ENCODE results near the gene NPR2. TPM values are rescaled to one million over a fixed set of nuclear protein-coding genes. Genes with fewer than 3 reads are reported as not detected.

Gene NPR2
- total RNA-seq, 1 donor = 16.6 TPM

DNA sequence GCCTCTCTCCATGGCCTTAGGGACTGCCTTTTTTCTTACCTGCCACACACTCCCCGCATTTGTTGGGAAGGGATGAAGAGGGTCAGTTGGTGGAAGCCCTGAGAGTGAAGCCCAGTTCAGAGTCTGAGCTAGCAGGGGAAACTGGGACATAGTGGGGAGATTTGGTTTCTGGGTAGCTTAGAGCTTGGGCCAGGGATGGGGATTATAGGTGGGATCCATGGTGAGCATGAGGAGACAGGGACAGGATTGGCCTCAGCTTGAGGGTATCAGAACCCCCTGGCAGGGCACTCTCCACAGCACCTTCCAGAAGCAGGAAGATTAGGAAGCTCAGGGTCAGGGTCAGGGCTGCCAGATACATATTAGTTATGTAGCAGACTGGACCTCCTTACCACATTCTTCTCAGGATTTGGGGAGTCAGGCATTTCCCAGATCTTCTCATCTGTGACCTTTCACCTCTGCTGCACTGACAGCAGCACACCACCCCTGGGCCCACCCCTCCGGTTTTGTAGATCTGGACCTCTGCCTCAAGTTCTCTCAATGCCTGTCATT, 61.0 kb downstream of the NPR2 start:
- DNase-seq (ENCODE audit: insufficient read length, low spot score, missing footprints) = no peak
- peaks cover 12% of the 10 kb centered on the region for H3K4me1 ChIP-seq (ENCODE audit: insufficient read depth, low read length)
- peaks cover 2% of the 10 kb centered on the region for H3K36me3 ChIP-seq (ENCODE audit: insufficient read depth, low read length)
- no peak overlapping the region for H3K4me2 ChIP-seq (ENCODE audit: insufficient read depth, low read length)
- TF ChIP-seq, protein P1, sequence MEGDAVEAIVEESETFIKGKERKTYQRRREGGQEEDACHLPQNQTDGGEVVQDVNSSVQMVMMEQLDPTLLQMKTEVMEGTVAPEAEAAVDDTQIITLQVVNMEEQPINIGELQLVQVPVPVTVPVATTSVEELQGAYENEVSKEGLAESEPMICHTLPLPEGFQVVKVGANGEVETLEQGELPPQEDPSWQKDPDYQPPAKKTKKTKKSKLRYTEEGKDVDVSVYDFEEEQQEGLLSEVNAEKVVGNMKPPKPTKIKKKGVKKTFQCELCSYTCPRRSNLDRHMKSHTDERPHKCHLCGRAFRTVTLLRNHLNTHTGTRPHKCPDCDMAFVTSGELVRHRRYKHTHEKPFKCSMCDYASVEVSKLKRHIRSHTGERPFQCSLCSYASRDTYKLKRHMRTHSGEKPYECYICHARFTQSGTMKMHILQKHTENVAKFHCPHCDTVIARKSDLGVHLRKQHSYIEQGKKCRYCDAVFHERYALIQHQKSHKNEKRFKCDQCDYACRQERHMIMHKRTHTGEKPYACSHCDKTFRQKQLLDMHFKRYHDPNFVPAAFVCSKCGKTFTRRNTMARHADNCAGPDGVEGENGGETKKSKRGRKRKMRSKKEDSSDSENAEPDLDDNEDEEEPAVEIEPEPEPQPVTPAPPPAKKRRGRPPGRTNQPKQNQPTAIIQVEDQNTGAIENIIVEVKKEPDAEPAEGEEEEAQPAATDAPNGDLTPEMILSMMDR (IDR thresholded peaks at IDR 0.05; ENCODE audit: extremely low read depth, low read depth, low read length) = no peak
- H3K9me3 ChIP-seq (ENCODE audit: low read depth, low read length) = no peaks in the 10 kb centered on the region
- H3K79me2 ChIP-seq (ENCODE audit: insufficient read depth, low read length) = no peaks in the 10 kb centered on the region
- no peak overlapping the region for H2AFZ ChIP-seq (ENCODE audit: low read length)
- no peak overlapping the region for H3K27ac ChIP-seq (ENCODE audit: low read depth, low read length)
- no peak overlapping the region for H3K4me3 ChIP-seq (ENCODE audit: insufficient read depth, low read length)
- no peaks in the 10 kb centered on the region for H3K27me3 ChIP-seq (ENCODE audit: insufficient read depth, low read length)
- no peaks in the 10 kb centered on the region for H4K20me1 ChIP-seq (ENCODE audit: insufficient read depth, low read length)

- H2AFZ ChIP-seq (ENCODE audit: low read length) = no peak overlapping the region
- TF ChIP-seq, protein P1 (IDR thresholded peaks at IDR 0.05; ENCODE audit: extremely low read depth, low read depth, low read length) = no peak
- H3K27ac ChIP-seq (ENCODE audit: low read depth, low read length) = no peak overlapping the region
- H3K79me2 ChIP-seq (ENCODE audit: insufficient read depth, low read length) = no peaks in the 10 kb centered on the region
- no peak for DNase-seq (ENCODE audit: insufficient read length, low spot score, missing footprints)
- H3K27me3 ChIP-seq (ENCODE audit: insufficient read depth, low read length) = no peaks in the 10 kb centered on the region
- H3K9me3 ChIP-seq (ENCODE audit: low read depth, low read length) = no peaks in the 10 kb centered on the region
- peaks cover 3% of the 10 kb centered on the region for H3K4me1 ChIP-seq (ENCODE audit: insufficient read depth, low read length)
- no peak overlapping the region for H3K4me2 ChIP-seq (ENCODE audit: insufficient read depth, low read length)
- no peak overlapping the region for H3K4me3 ChIP-seq (ENCODE audit: insufficient read depth, low read length)
- peaks cover 2% of the 10 kb centered on the region for H3K36me3 ChIP-seq (ENCODE audit: insufficient read depth, low read length)
- H4K20me1 ChIP-seq (ENCODE audit: insufficient read depth, low read length) = no peaks in the 10 kb centered on the region
Measured at GRCh38 chr9:35852876-35853865, 61.8 kb downstream of the NPR2 start.

GRCh38 chr9:35854091-35854762, 62.8 kb downstream of the NPR2 start:
- DNase-seq (ENCODE audit: insufficient read length, low spot score, missing footprints) = no peak
- H3K27ac ChIP-seq (ENCODE audit: low read depth, low read length) = no peak overlapping the region
- no peak overlapping the region for H2AFZ ChIP-seq (ENCODE audit: low read length)
- peaks cover 2% of the 10 kb centered on the region for H3K36me3 ChIP-seq (ENCODE audit: insufficient read depth, low read length)
- no peaks in the 10 kb centered on the region for H3K9me3 ChIP-seq (ENCODE audit: low read depth, low read length)
- TF ChIP-seq, protein P1 (IDR thresholded peaks at IDR 0.05; ENCODE audit: extremely low read depth, low read depth, low read length) = no peak
- no peak overlapping the region for H3K4me2 ChIP-seq (ENCODE audit: insufficient read depth, low read length)
- no peaks in the 10 kb centered on the region for H3K4me1 ChIP-seq (ENCODE audit: insufficient read depth, low read length)
- H3K27me3 ChIP-seq (ENCODE audit: insufficient read depth, low read length) = no peaks in the 10 kb centered on the region
- no peaks in the 10 kb centered on the region for H3K79me2 ChIP-seq (ENCODE audit: insufficient read depth, low read length)
- H3K4me3 ChIP-seq (ENCODE audit: insufficient read depth, low read length) = no peak overlapping the region
- no peaks in the 10 kb centered on the region for H4K20me1 ChIP-seq (ENCODE audit: insufficient read depth, low read length)

DNA sequence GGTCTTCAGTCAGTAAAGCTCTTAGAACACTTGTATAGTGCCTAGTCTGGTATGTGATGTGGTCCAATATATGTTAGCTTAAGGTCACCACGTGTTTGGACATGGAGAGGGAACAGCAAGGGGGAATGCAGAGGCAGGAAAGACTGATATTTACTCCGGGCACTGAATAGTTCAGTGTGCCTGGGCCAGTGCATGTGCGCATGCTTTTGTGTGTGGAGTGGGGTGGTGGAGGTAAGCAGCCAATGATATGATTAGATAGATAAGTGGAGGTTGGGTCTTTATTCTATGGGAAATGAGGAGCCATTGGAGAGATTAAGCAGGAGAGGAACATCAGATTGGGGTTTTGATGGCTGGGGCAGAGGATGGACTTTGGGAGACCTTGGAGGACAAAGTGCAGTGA, 64.8 kb downstream of the NPR2 start:
- peaks cover 6% of the 10 kb centered on the region for H3K4me1 ChIP-seq (ENCODE audit: insufficient read depth, low read length)
- no peak overlapping the region for H2AFZ ChIP-seq (ENCODE audit: low read length)
- no peaks in the 10 kb centered on the region for H3K36me3 ChIP-seq (ENCODE audit: insufficient read depth, low read length)
- H3K9me3 ChIP-seq (ENCODE audit: low read depth, low read length) = no peaks in the 10 kb centered on the region
- H3K4me2 ChIP-seq (ENCODE audit: insufficient read depth, low read length) = no peak overlapping the region
- no peaks in the 10 kb centered on the region for H4K20me1 ChIP-seq (ENCODE audit: insufficient read depth, low read length)
- peaks cover 14% of the 10 kb centered on the region for H3K27me3 ChIP-seq (ENCODE audit: insufficient read depth, low read length)
- TF ChIP-seq, protein P1 (IDR thresholded peaks at IDR 0.05; ENCODE audit: extremely low read depth, low read depth, low read length) = no peak
- H3K27ac ChIP-seq (ENCODE audit: low read depth, low read length) = no peak overlapping the region
- H3K4me3 ChIP-seq (ENCODE audit: insufficient read depth, low read length) = no peak overlapping the region
- no peak for DNase-seq (ENCODE audit: insufficient read length, low spot score, missing footprints)
- no peaks in the 10 kb centered on the region for H3K79me2 ChIP-seq (ENCODE audit: insufficient read depth, low read length)
